ENCODE results near the gene WIPF2. TPM values are rescaled to one million over a fixed set of nuclear protein-coding genes. Genes with fewer than 3 reads are reported as not detected.
A peak's percentile ranks its signal among the peaks of the same experiment; 100 is the strongest.

WIPF2 gene, protein sequence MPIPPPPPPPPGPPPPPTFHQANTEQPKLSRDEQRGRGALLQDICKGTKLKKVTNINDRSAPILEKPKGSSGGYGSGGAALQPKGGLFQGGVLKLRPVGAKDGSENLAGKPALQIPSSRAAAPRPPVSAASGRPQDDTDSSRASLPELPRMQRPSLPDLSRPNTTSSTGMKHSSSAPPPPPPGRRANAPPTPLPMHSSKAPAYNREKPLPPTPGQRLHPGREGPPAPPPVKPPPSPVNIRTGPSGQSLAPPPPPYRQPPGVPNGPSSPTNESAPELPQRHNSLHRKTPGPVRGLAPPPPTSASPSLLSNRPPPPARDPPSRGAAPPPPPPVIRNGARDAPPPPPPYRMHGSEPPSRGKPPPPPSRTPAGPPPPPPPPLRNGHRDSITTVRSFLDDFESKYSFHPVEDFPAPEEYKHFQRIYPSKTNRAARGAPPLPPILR
- total RNA-seq, result 10 to 100 TPM; 22.5 to 25.3 TPM
- 25.6 TPM for polyA plus RNA-seq (2013, experiment 1 of 2)
- 24.2 TPM for polyA plus RNA-seq (2013, experiment 2 of 2)
- long read RNA-seq, experiment 1, partial matches to known transcripts, result 2 of 6 reads
- long read RNA-seq, experiment 1, other reads (novel, unspliced or antisense), result 4 of 6 reads
- long read RNA-seq, experiment 2, full-length matches to known transcripts, result 10 of 21 reads
- long read RNA-seq, experiment 2, partial matches to known transcripts, result 2 of 21 reads
- long read RNA-seq, experiment 2, other reads (novel, unspliced or antisense), result 9 of 21 reads
- long read RNA-seq, experiment 3, full-length matches to known transcripts, result 3 of 11 reads
- long read RNA-seq, experiment 3, partial matches to known transcripts, result 3 of 11 reads
- long read RNA-seq, experiment 3, other reads (novel, unspliced or antisense), result 5 of 11 reads
- long read RNA-seq, experiment 4, partial matches to known transcripts, result 1 of 3 reads
- long read RNA-seq, experiment 4, other reads (novel, unspliced or antisense), result 2 of 3 reads

DNA sequence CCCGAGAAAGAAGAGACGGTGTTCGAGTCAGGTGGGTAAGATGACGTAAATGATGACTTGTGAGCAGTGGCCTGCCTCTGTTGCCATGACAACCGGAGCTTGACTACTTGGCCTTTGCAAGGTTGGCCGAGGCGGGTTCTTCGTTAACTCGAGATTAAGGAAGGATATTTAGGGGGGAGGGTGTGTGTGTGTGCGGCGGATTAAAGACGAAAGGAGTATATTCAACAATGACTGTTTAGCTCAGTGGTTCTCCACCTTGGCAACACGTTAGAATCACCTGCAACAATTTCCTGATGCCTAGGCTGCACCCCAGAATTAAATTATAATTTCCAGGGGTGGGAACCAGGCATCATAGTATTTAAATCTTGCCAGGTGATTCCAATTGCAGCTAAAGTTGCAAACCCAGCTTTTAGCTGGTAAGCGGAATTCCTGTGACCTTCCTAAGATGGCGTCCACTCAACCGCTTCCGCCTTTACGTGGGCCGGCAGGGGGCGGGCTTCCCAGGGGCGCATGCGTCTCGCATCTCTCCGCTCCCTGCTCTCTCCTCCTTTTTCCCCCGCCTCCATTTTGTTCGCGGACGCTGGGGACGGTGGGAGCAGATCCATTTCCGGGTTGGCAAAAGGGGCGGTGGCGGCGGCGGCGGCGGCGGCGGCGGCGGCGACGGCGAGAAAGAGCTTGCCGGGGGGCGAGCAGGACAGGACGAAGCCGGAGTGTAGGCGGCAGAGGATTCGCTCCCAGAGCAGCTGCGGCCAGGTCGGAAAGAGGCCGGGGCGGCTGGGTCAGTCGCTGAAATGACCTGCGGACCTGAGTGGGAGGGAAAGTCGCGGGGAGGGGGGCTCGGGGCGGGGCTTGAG, at the start of gene WIPF2:
WIPF2 (plus strand) TSS at position 565 of the 854 bp plus-strand sequence. CDS start 37,156 bp downstream, outside the sequence.
- 4 to 41% methylated on average over 8 to 59 of the region's 59 CpGs for WGBS, 2 experiments (ENCODE audit: insufficient coverage in 1 of 2, insufficient read length in 1 of 2)
- no peaks in the 10 kb centered on the region for H3K4me1 ChIP-seq (ENCODE audit: control insufficient read depth, insufficient read depth, low read length)
- H3K36me3 ChIP-seq (ENCODE audit: control insufficient read depth, insufficient read depth, low read length), result no peaks in the 10 kb centered on the region
- no peaks in the 10 kb centered on the region for H3K9me3 Mint-ChIP-seq
- DNase-seq, result peak; percentile 100
- peak within 1 kb of the TSS; percentile 76 for H3K4me3 Mint-ChIP-seq
- peak within 1 kb of the TSS; percentile 97 for H3K4me3 ChIP-seq (ENCODE audit: low read length)
- no peaks in the 10 kb centered on the region for H3K27me3 Mint-ChIP-seq (ENCODE audit: insufficient read depth)
- peak within 1 kb of the TSS; percentile 73 for H3K9ac ChIP-seq (ENCODE audit: extremely low read depth, low read length, poor library complexity, severe bottlenecking)
- H3K4me1 Mint-ChIP-seq, result peaks cover 8% of the 10 kb centered on the region
- H3K27me3 ChIP-seq (ENCODE audit: control insufficient read depth, insufficient read depth, low read length, poor library complexity, severe bottlenecking), result no peaks in the 10 kb centered on the region
- peaks cover 2% of the 10 kb centered on the region for H3K36me3 Mint-ChIP-seq (ENCODE audit: low read depth)
- H3K9me3 ChIP-seq (ENCODE audit: control insufficient read depth, low read length), result no peaks in the 10 kb centered on the region
- TF ChIP-seq, protein P1, sequence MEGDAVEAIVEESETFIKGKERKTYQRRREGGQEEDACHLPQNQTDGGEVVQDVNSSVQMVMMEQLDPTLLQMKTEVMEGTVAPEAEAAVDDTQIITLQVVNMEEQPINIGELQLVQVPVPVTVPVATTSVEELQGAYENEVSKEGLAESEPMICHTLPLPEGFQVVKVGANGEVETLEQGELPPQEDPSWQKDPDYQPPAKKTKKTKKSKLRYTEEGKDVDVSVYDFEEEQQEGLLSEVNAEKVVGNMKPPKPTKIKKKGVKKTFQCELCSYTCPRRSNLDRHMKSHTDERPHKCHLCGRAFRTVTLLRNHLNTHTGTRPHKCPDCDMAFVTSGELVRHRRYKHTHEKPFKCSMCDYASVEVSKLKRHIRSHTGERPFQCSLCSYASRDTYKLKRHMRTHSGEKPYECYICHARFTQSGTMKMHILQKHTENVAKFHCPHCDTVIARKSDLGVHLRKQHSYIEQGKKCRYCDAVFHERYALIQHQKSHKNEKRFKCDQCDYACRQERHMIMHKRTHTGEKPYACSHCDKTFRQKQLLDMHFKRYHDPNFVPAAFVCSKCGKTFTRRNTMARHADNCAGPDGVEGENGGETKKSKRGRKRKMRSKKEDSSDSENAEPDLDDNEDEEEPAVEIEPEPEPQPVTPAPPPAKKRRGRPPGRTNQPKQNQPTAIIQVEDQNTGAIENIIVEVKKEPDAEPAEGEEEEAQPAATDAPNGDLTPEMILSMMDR (conservative IDR thresholded peaks at IDR 0.05), result peak; percentile 89
- H3K27ac ChIP-seq (ENCODE audit: low read depth, low read length), result peak within 1 kb of the TSS; percentile 84
- H3K27ac Mint-ChIP-seq, result peak within 1 kb of the TSS; percentile 97

DNA sequence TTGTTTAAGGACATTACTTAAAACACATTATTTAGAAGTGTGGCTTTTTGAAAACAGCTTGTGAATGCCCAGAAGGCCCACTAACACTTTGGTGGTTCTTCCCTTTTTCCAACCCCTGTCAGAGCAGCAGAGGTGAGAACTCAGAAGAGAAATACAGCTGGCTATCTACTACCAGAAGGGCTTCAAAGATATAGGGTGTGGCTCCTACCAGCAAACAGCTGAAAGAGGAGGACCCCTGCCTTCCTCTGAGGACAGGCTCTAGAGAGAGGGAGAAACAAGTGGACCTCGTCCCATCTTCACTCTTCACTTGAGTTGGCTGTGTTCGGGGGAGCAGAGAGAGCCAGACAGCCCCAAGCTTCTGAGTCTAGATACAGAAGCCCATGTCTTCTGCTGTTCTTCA, 48.8 kb upstream of the WIPF2 start:
- no peak for DNase-seq
- Histone ChIP-seq H3K4me1 (ENCODE audit: control insufficient read depth, insufficient read depth, low read length) (peaks cover 2% of the 10 kb centered on the region), H3K36me3 (ENCODE audit: control insufficient read depth, insufficient read depth, low read length) (peaks cover 91% of the 10 kb centered on the region), H3K9me3 (ENCODE audit: control insufficient read depth, low read length) (no peaks in the 10 kb centered on the region), H3K4me3 (ENCODE audit: low read length) (no peak overlapping the region), H3K27me3 (ENCODE audit: control insufficient read depth, insufficient read depth, low read length, poor library complexity, severe bottlenecking) (no peaks in the 10 kb centered on the region), H3K27ac (ENCODE audit: low read depth, low read length) (no peak overlapping the region), H3K9ac (ENCODE audit: extremely low read depth, low read length, poor library complexity, severe bottlenecking) (no peak overlapping the region)
- H3K4me3 Mint-ChIP-seq, result no peak overlapping the region
- H3K9me3 Mint-ChIP-seq, result no peaks in the 10 kb centered on the region
- H3K27me3 Mint-ChIP-seq (ENCODE audit: insufficient read depth), result no peaks in the 10 kb centered on the region
- TF ChIP-seq, protein P1 (conservative IDR thresholded peaks at IDR 0.05), result no peak
- peaks cover 82% of the 10 kb centered on the region for H3K36me3 Mint-ChIP-seq (ENCODE audit: low read depth)
- WGBS, 2 experiments (ENCODE audit: insufficient coverage in 1 of 2, insufficient read length in 1 of 2), result 95 to 100% methylated on average over 2 of the region's 2 CpGs
- H3K27ac Mint-ChIP-seq, result no peak overlapping the region
- H3K4me1 Mint-ChIP-seq, result no peaks in the 10 kb centered on the region

DNA sequence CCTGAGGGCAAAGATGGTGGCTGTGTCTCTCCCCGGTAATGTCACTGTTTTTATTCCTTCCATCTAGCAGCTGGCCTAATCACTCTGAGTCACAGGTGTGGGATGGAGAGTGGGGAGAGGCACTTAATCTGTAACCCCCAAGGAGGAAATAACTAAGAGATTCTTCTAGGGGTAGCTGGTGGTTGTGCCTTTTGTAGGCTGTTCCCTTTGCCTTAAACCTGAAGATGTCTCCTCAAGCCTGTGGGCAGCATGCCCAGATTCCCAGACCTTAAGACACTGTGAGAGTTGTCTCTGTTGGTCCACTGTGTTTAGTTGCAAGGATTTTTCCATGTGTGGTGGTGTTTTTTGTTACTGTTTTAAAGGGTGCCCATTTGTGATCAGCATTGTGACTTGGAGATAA, 47.4 kb upstream of the WIPF2 start:
- Mint-ChIP-seq H3K9me3 (no peaks in the 10 kb centered on the region), H3K36me3 (ENCODE audit: low read depth) (peaks cover 82% of the 10 kb centered on the region), H3K27ac (no peak overlapping the region), H3K4me3 (no peak overlapping the region), H3K27me3 (ENCODE audit: insufficient read depth) (no peaks in the 10 kb centered on the region), H3K4me1 (no peaks in the 10 kb centered on the region)
- Histone ChIP-seq H3K27ac (ENCODE audit: low read depth, low read length) (no peak overlapping the region), H3K9ac (ENCODE audit: extremely low read depth, low read length, poor library complexity, severe bottlenecking) (no peak overlapping the region), H3K27me3 (ENCODE audit: control insufficient read depth, insufficient read depth, low read length, poor library complexity, severe bottlenecking) (no peaks in the 10 kb centered on the region), H3K36me3 (ENCODE audit: control insufficient read depth, insufficient read depth, low read length) (peaks cover 84% of the 10 kb centered on the region), H3K4me3 (ENCODE audit: low read length) (no peak overlapping the region), H3K4me1 (ENCODE audit: control insufficient read depth, insufficient read depth, low read length) (peaks cover 2% of the 10 kb centered on the region), H3K9me3 (ENCODE audit: control insufficient read depth, low read length) (no peaks in the 10 kb centered on the region)
- TF ChIP-seq, protein P1 (conservative IDR thresholded peaks at IDR 0.05), result no peak
- 100% methylated on average over 1 of the region's 1 CpG; no CpG with 5 or more reads in 1 of the 2 experiments for WGBS, 2 experiments (ENCODE audit: insufficient coverage in 1 of 2, insufficient read length in 1 of 2)
- no peak for DNase-seq
